Measurements from ENCODE around the gene SELL. TPM values are rescaled to one million over a fixed set of nuclear protein-coding genes. Genes with fewer than 3 reads are reported as not detected.

Gene SELL
- total and polyA plus RNA-seq, 4 experiments from 2014 or later, result 378 to 1,603 (median 636) TPM

GRCh38 chr1:169697755-169698154 lies 13.7 kb downstream of the SELL start:
- H3K4me1 ChIP-seq (ENCODE audit: insufficient read depth, low read length), result peaks cover 100% of the 10 kb centered on the region
- ChIA-PET POLR2A (ENCODE audit: partially characterized antibody) (interaction anchor here (1.1 to 9.5 kb wide), 5 partner anchors 7 to 96 kb away, joined by 3 to 248 read pairs (median 7); no protein-coding TSS in a partner anchor), CTCF (ENCODE audit: partially characterized antibody) (interaction anchor here (2.2 to 6.9 kb wide), 4 partner anchors 10 to 111 kb away, joined by 9 to 209 read pairs (median 68); partner anchors contain the start of gene F5)
- H3K27me3 ChIP-seq (ENCODE audit: insufficient read depth, low read length), result no peaks in the 10 kb centered on the region
- Mint-ChIP-seq H3K27ac (peak overlapping the region in 5 of 7 donors; percentile 50 to 92 (median 82)), H3K9me3 (no peaks in the 10 kb centered on the region), H3K4me1 (peaks cover 80 to 95% (median 86%) of the 10 kb centered on the region in 4 donors), H3K36me3 (peaks cover 51 to 53% of the 10 kb centered on the region in 2 donors), H3K4me3 (peak overlapping the region in 2 of 8 donors; percentile 6 to 18), H3K27me3 (no peaks in the 10 kb centered on the region)
- DNase-seq, result no peak
- H3K4me3 ChIP-seq (ENCODE audit: low read length in 2 of 2), result no peak overlapping the region
- no peaks in the 10 kb centered on the region for H3K9me3 ChIP-seq (ENCODE audit: control insufficient read depth in 1 of 2, low read length in 2 of 2)
- H3K27ac ChIP-seq (ENCODE audit: low read depth, low read length), result no peak overlapping the region
- intact Hi-C loops (cut with micrococcal nuclease), result loop anchor here (10.0 kb wide), 4 partner anchors 213 to 1523 kb away; partner anchors contain the start of genes BLZF1, NME7, SLC19A2 and TIPRL
- peaks cover 11% of the 10 kb centered on the region for H3K36me3 ChIP-seq (ENCODE audit: insufficient read depth, low read length)

- Mint-ChIP-seq H3K4me1 (peaks cover 75 to 95% (median 84%) of the 10 kb centered on the region in 4 donors), H3K9me3 (no peaks in the 10 kb centered on the region), H3K36me3 (peaks cover 41 to 44% of the 10 kb centered on the region in 2 donors), H3K27ac (peak overlapping the region in 6 of 7 donors; percentile 52 to 90 (median 74)), H3K4me3 (peak overlapping the region in 6 of 8 donors; percentile 22 to 81 (median 63)), H3K27me3 (no peaks in the 10 kb centered on the region)
- DNase-seq, result no peak
- Histone ChIP-seq H3K27me3 (ENCODE audit: insufficient read depth, low read length) (no peaks in the 10 kb centered on the region), H3K27ac (ENCODE audit: low read depth, low read length) (peak overlapping the region; percentile 9), H3K9me3 (ENCODE audit: control insufficient read depth in 1 of 2, low read length in 2 of 2) (no peaks in the 10 kb centered on the region), H3K36me3 (ENCODE audit: insufficient read depth, low read length) (peaks cover under 1% of the 10 kb centered on the region), H3K4me1 (ENCODE audit: insufficient read depth, low read length) (peaks cover 99% of the 10 kb centered on the region), H3K4me3 (ENCODE audit: low read length in 2 of 2) (no peak overlapping the region)
- ChIA-PET CTCF (ENCODE audit: partially characterized antibody) (interaction anchor here (0.9 to 6.9 kb wide), 8 partner anchors 11 to 148 kb away, joined by 3 to 209 read pairs (median 6); partner anchors contain the start of gene F5), POLR2A (ENCODE audit: partially characterized antibody) (interaction anchor here (1.1 to 9.5 kb wide), 8 partner anchors 9 to 110 kb away, joined by 3 to 248 read pairs (median 6); partner anchors contain the start of gene F5)
- intact Hi-C loops (cut with micrococcal nuclease), result loop anchor here (10.0 kb wide), 4 partner anchors 212 to 1522 kb away; partner anchors contain the start of genes BLZF1, NME7, SLC19A2 and TIPRL
Measured at GRCh38 chr1:169696273-169697100, 14.9 kb downstream of the SELL start.

GRCh38 chr1:169694304-169695075 lies 16.9 kb downstream of the SELL start:
- H3K9me3 Mint-ChIP-seq, result no peaks in the 10 kb centered on the region
- H3K4me3 Mint-ChIP-seq, result peak overlapping the region; percentile 55 to 83 (median 68)
- peak; percentile 76 to 84 (median 79) for DNase-seq
- Histone ChIP-seq H3K4me1 (ENCODE audit: insufficient read depth, low read length) (peaks cover 99% of the 10 kb centered on the region), H3K36me3 (ENCODE audit: insufficient read depth, low read length) (peaks cover 4% of the 10 kb centered on the region), H3K27ac (ENCODE audit: low read depth, low read length) (peak overlapping the region; percentile 43), H3K9me3 (ENCODE audit: control insufficient read depth in 1 of 2, low read length in 2 of 2) (no peaks in the 10 kb centered on the region), H3K27me3 (ENCODE audit: insufficient read depth, low read length) (no peaks in the 10 kb centered on the region), H3K4me3 (ENCODE audit: low read length in 2 of 2) (no peak overlapping the region)
- no peaks in the 10 kb centered on the region for H3K27me3 Mint-ChIP-seq
- H3K4me1 Mint-ChIP-seq, result peaks cover 81 to 97% (median 88%) of the 10 kb centered on the region in 4 donors
- H3K27ac Mint-ChIP-seq, result peak overlapping the region in 6 of 7 donors; percentile 90 to 95 (median 92)
- H3K36me3 Mint-ChIP-seq, result peaks cover 37 to 43% of the 10 kb centered on the region in 2 donors
- CTCF ChIA-PET (ENCODE audit: partially characterized antibody), result interaction anchor here (0.8 to 6.9 kb wide), 20 partner anchors 7 to 143 kb away, joined by 3 to 209 read pairs (median 4); partner anchors contain the start of gene F5
- POLR2A ChIA-PET (ENCODE audit: partially characterized antibody), result interaction anchor here (0.7 to 9.5 kb wide), 18 partner anchors 11 to 144 kb away, joined by 3 to 248 read pairs (median 6); partner anchors contain the start of genes F5 and METTL18
- intact Hi-C loops (cut with micrococcal nuclease), result loop anchor here (1.0 to 10.0 kb wide), 9 partner anchors 10 to 1520 kb away; partner anchors contain the start of genes BLZF1, F5, NME7 and SELL

GRCh38 chr1:169692756-169693460 lies 18.5 kb downstream of the SELL start:
- DNase-seq, result peak; percentile 67 to 86 (median 83)
- H3K4me3 ChIP-seq (ENCODE audit: low read length in 2 of 2), result peak overlapping the region; percentile 4 to 17
- peak overlapping the region; percentile 43 for H3K27ac ChIP-seq (ENCODE audit: low read depth, low read length)
- no peaks in the 10 kb centered on the region for H3K9me3 Mint-ChIP-seq
- H3K4me1 Mint-ChIP-seq, result peaks cover 71 to 91% (median 80%) of the 10 kb centered on the region in 4 donors
- peak overlapping the region; percentile 7 to 83 (median 68) for H3K4me3 Mint-ChIP-seq
- no peaks in the 10 kb centered on the region for H3K9me3 ChIP-seq (ENCODE audit: control insufficient read depth in 1 of 2, low read length in 2 of 2)
- intact Hi-C loops (cut with micrococcal nuclease), result loop anchor here (1.0 to 10.0 kb wide), 8 partner anchors 14 to 1518 kb away; partner anchors contain the start of genes BLZF1, METTL18, NME7 and SLC19A2
- ChIA-PET CTCF (ENCODE audit: partially characterized antibody) (interaction anchor here (0.9 to 6.9 kb wide), 15 partner anchors 9 to 145 kb away, joined by 3 to 209 read pairs (median 8); partner anchors contain the start of gene F5), POLR2A (ENCODE audit: partially characterized antibody) (interaction anchor here (0.6 to 9.5 kb wide), 27 partner anchors 12 to 1832 kb away, joined by 3 to 248 read pairs (median 5); partner anchors contain the start of genes F5, METTL18, SCYL3 and SLC19A2)
- H3K27ac Mint-ChIP-seq, result peak overlapping the region in 6 of 7 donors; percentile 90 to 95 (median 92)
- H3K36me3 Mint-ChIP-seq, result peaks cover 26 to 31% of the 10 kb centered on the region in 2 donors
- H3K36me3 ChIP-seq (ENCODE audit: insufficient read depth, low read length), result peaks cover 4% of the 10 kb centered on the region
- no peaks in the 10 kb centered on the region for H3K27me3 ChIP-seq (ENCODE audit: insufficient read depth, low read length)
- no peaks in the 10 kb centered on the region for H3K27me3 Mint-ChIP-seq
- peaks cover 99% of the 10 kb centered on the region for H3K4me1 ChIP-seq (ENCODE audit: insufficient read depth, low read length)

- no peak overlapping the region for H3K4me3 ChIP-seq (ENCODE audit: low read length in 2 of 2)
- Mint-ChIP-seq H3K27me3 (no peaks in the 10 kb centered on the region), H3K4me3 (peak overlapping the region in 7 of 8 donors; percentile 5 to 70 (median 39)), H3K9me3 (no peaks in the 10 kb centered on the region), H3K4me1 (peaks cover 57 to 70% (median 62%) of the 10 kb centered on the region in 4 donors), H3K36me3 (peaks cover 16 to 18% of the 10 kb centered on the region in 2 donors), H3K27ac (peak overlapping the region in 6 of 7 donors; percentile 86 to 93 (median 90))
- ChIA-PET CTCF (ENCODE audit: partially characterized antibody) (interaction anchor here (0.9 to 2.0 kb wide), 7 partner anchors 9 to 104 kb away, joined by 3 to 11 read pairs (median 4); partner anchors contain the start of gene F5), POLR2A (ENCODE audit: partially characterized antibody) (interaction anchor here (1.1 to 9.5 kb wide), 8 partner anchors 11 to 86 kb away, joined by 3 to 248 read pairs (median 38); no protein-coding TSS in a partner anchor)
- H3K9me3 ChIP-seq (ENCODE audit: control insufficient read depth in 1 of 2, low read length in 2 of 2), result no peaks in the 10 kb centered on the region
- peaks cover 85% of the 10 kb centered on the region for H3K4me1 ChIP-seq (ENCODE audit: insufficient read depth, low read length)
- peaks cover 4% of the 10 kb centered on the region for H3K36me3 ChIP-seq (ENCODE audit: insufficient read depth, low read length)
- H3K27me3 ChIP-seq (ENCODE audit: insufficient read depth, low read length), result no peaks in the 10 kb centered on the region
- DNase-seq, result no peak
- H3K27ac ChIP-seq (ENCODE audit: low read depth, low read length), result no peak overlapping the region
- intact Hi-C loops (cut with micrococcal nuclease), result loop anchor here (5.0 to 10.0 kb wide), 5 partner anchors 138 to 1516 kb away; partner anchors contain the start of genes BLZF1, NME7, SLC19A2 and TIPRL
Measured at GRCh38 chr1:169690489-169690888, 20.9 kb downstream of the SELL start.
